Sigmoid colon (tissue), 4 donors: ENCODE results near the gene TUBA8.

Source experiments
- EP300 ChIP-seq, 4 donors: sonication (generic); formaldehyde crosslinking; IDR thresholded peaks; one replicate each; pipeline ENCODE4 v1.6.1; 2017; ENCODE audit warnings: antibody characterized with exemption in 4 of 4
- TF ChIP-seq, protein P1 (sequence below), 4 experiments: fragments of 450-650 bp in 3 of 4; fragments of 200-600 bp in 1 of 4; IDR thresholded peaks; one replicate each; pipeline ENCODE4 v1.5.1; 2016 to 2019; ENCODE audit warnings: antibody characterized with exemption in 4 of 4, mild to moderate bottlenecking in 3 of 4, moderate library complexity in 2 of 4

GRCh38 chr22:18082467-18082866 lies 28.1 kb upstream of the TUBA8 start:
- TF ChIP-seq EP300 (IDR thresholded peaks at IDR 0.05), result no peak
- TF ChIP-seq, protein P1, sequence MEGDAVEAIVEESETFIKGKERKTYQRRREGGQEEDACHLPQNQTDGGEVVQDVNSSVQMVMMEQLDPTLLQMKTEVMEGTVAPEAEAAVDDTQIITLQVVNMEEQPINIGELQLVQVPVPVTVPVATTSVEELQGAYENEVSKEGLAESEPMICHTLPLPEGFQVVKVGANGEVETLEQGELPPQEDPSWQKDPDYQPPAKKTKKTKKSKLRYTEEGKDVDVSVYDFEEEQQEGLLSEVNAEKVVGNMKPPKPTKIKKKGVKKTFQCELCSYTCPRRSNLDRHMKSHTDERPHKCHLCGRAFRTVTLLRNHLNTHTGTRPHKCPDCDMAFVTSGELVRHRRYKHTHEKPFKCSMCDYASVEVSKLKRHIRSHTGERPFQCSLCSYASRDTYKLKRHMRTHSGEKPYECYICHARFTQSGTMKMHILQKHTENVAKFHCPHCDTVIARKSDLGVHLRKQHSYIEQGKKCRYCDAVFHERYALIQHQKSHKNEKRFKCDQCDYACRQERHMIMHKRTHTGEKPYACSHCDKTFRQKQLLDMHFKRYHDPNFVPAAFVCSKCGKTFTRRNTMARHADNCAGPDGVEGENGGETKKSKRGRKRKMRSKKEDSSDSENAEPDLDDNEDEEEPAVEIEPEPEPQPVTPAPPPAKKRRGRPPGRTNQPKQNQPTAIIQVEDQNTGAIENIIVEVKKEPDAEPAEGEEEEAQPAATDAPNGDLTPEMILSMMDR (IDR thresholded peaks at IDR 0.05), result no peak
